Mucosa of descending colon (tissue), 3 donors: ENCODE results near the gene CRYBG2. TPM values are rescaled to one million over a fixed set of nuclear protein-coding genes. Genes with fewer than 3 reads are reported as not detected.
"Not testable (repeated sequence)": the region's sequence is repeated elsewhere in the genome, so short reads cannot be mapped to it uniquely, and the experiment has no call there.

Experiments
- ATAC-seq: fragments of 200-7000 bp; cut with Tn5 transposase; one replicate; pipeline ENCODE4 v1.9.1; 2020; ENCODE audit warnings: mild to moderate bottlenecking, moderate library complexity
- DNase-seq, 3 donors: peaks; one replicate each; pipeline ENCODE4 v3.0.0-alpha.2; 2020
- H3K36me3 ChIP-seq: fragments of 200-600 bp; one replicate; pipeline ENCODE4 v1.8.0; 2021; ENCODE audit warnings: low read depth, mild to moderate bottlenecking
- H3K4me1 ChIP-seq: fragments of 200-600 bp; one replicate; pipeline ENCODE4 v1.8.0; 2021; ENCODE audit warnings: low read depth, mild to moderate bottlenecking
- H3K4me3 ChIP-seq: fragments of 200-600 bp; one replicate; pipeline ENCODE4 v1.8.0; 2021; ENCODE audit warnings: mild to moderate bottlenecking
- H3K9me3 ChIP-seq: fragments of 200-600 bp; one replicate; pipeline ENCODE4 v1.8.0; 2021; ENCODE audit warnings: mild to moderate bottlenecking
- CTCF ChIP-seq: fragments of 200-600 bp; IDR thresholded peaks from one replicate; pipeline ENCODE4 v1.8.0; 2022; ENCODE audit warnings: antibody characterized with exemption, mild to moderate bottlenecking
- intact Hi-C, 2 donors: fragments of 100-400 bp; cut with DNase I in 1 of 2; cut with micrococcal nuclease in 1 of 2; formaldehyde crosslinking; loops; one replicate each; pipeline versions ENCODE4 v1.11.0 to v1.11.1; 2022; cut with DNase I, micrococcal nuclease
- total RNA-seq, 3 donors: library from RNA; stranded (reverse); fragmentation: NEBNext Ultra II Directional in 2 of 3; extraction: Animal tissue kit (Norgen Biotek cat#: 25700) in 2 of 3; gene quantifications; one replicate each; pipeline versions ENCODE4 v1.2.1 to v1.2.4, GENCODE V29; 2021 to 2023
- donor health status: DM: no; HTN: no; CAD: no; lungs with moderate emphysema.
- donor health status: DM: no; HTN: no; CAD: no.
- donor health status: DM: no; HTN: yes; CAD: no.

CRYBG2 gene
- total RNA-seq, 3 donors from 2014 or later: 19.4 to 27.7 (median 19.6) TPM

- Histone ChIP-seq H3K4me1 (no peaks in the 10 kb centered on the region), H3K4me3 (no peak overlapping the region), H3K9me3 (no peaks in the 10 kb centered on the region), H3K36me3 (no peaks in the 10 kb centered on the region)
- ATAC-seq: no peak
- no peak for DNase-seq
- intact Hi-C loops: no loop called here
- no peak for TF ChIP-seq CTCF
These were observed 41.8 kb upstream of the CRYBG2 start for GRCh38 chr1:26395754-26396153.

- TF ChIP-seq CTCF: no peak
- ATAC-seq: peak; percentile 49
- H3K4me1 ChIP-seq: no peaks in the 10 kb centered on the region
- no peaks in the 10 kb centered on the region for H3K9me3 ChIP-seq
- intact Hi-C loops: no loop called here
- peak in 1 of 3 donors; percentile 10 for DNase-seq
- no peaks in the 10 kb centered on the region for H3K36me3 ChIP-seq
- no peak overlapping the region for H3K4me3 ChIP-seq
These were observed 37.5 kb upstream of the CRYBG2 start for GRCh38 chr1:26391450-26391849.

GRCh38 chr1:26389604-26390247, 35.8 kb upstream of the CRYBG2 start:
- ATAC-seq: no peak
- no peak for DNase-seq
- intact Hi-C loops: no loop called here
- TF ChIP-seq CTCF: no peak
- H3K36me3 ChIP-seq: no peaks in the 10 kb centered on the region
- H3K4me3 ChIP-seq: no peak overlapping the region
- no peaks in the 10 kb centered on the region for H3K4me1 ChIP-seq
- no peaks in the 10 kb centered on the region for H3K9me3 ChIP-seq

- Histone ChIP-seq H3K36me3 (no peaks in the 10 kb centered on the region), H3K4me3 (no peak overlapping the region), H3K4me1 (no peaks in the 10 kb centered on the region), H3K9me3 (no peaks in the 10 kb centered on the region)
- DNase-seq (no peak), ATAC-seq (no peak)
- TF ChIP-seq CTCF: no peak
- intact Hi-C loops: no loop called here
These were observed 35.0 kb upstream of the CRYBG2 start for GRCh38 chr1:26388791-26389445.

GRCh38 chr1:26387447-26387846, 33.5 kb upstream of the CRYBG2 start:
- Histone ChIP-seq H3K9me3 (no peaks in the 10 kb centered on the region), H3K4me1 (no peaks in the 10 kb centered on the region), H3K4me3 (no peak overlapping the region), H3K36me3 (no peaks in the 10 kb centered on the region)
- ATAC-seq: peak; percentile 80
- intact Hi-C loops: no loop called here
- no peak for TF ChIP-seq CTCF
- DNase-seq: no peak

- ATAC-seq, H3K36me3 ChIP-seq, H3K4me1 ChIP-seq, H3K9me3 ChIP-seq, H3K4me3 ChIP-seq, intact Hi-C loops, DNase-seq: not testable (repeated sequence)
These were observed 31.1 kb upstream of the CRYBG2 start for GRCh38 chr1:26385063-26385462.
